ENCODE measurements around the gene CDH11.

CDH11 gene

DNA sequence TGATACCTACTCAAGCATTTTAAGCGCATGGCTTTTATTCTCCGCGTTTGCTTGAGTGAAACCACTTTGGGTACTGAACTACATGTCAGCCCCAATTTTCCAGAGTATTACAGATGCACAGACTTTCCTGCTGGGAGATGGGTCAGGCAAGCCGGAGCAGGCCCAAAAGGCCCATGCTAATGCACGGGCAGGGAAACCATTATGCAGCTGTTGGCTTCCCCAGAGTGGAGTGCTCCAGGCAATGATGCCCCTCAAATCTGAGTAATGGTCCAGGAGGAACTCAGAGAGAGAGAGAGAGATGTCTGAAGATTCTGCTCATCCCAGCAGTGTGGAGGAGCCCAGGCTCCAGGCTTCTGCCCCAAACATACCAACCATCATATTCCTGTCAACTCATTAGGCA is 80.2 kb downstream of the CDH11 start:
- Histone ChIP-seq H4K20me1 (ENCODE audit: control insufficient read depth, insufficient read depth, low read depth, low read length) (no peaks in the 10 kb centered on the region), H3K4me2 (ENCODE audit: low read length) (no peak overlapping the region), H3K27me3 (ENCODE audit: control insufficient read depth, low read length) (no peaks in the 10 kb centered on the region), H3K4me3 (ENCODE audit: low read length) (no peak overlapping the region), H3K36me3 (ENCODE audit: control insufficient read depth, low read length) (no peaks in the 10 kb centered on the region), H3K79me2 (ENCODE audit: control insufficient read depth, low read length) (no peaks in the 10 kb centered on the region), H3K9me2 (replicated peaks; ENCODE audit: control insufficient read depth, low read length) (no peaks in the 10 kb centered on the region), H3F3A (ENCODE audit: control insufficient read depth, insufficient read depth) (no peaks in the 10 kb centered on the region), H3K4me1 (ENCODE audit: control insufficient read depth, low read length) (no peaks in the 10 kb centered on the region), H3K9me3 (ENCODE audit: control insufficient read depth, insufficient read depth, low read length) (no peaks in the 10 kb centered on the region), H3K27ac (ENCODE audit: low read depth, low read length) (no peak overlapping the region)
- TF ChIP-seq EZH2phosphoT487 (IDR thresholded peaks at IDR 0.05; ENCODE audit: borderline replicate concordance, low read length): no peak
- no peak for TF ChIP-seq CTCF (IDR thresholded peaks at IDR 0.05; ENCODE audit: low read depth, low read length, poor library complexity, severe bottlenecking)

- Histone ChIP-seq H3K27ac (ENCODE audit: low read depth, low read length) (no peak overlapping the region), H3K9me3 (ENCODE audit: control insufficient read depth, insufficient read depth, low read length) (no peaks in the 10 kb centered on the region), H4K20me1 (ENCODE audit: control insufficient read depth, insufficient read depth, low read depth, low read length) (no peaks in the 10 kb centered on the region), H3F3A (ENCODE audit: control insufficient read depth, insufficient read depth) (no peaks in the 10 kb centered on the region), H3K4me2 (ENCODE audit: low read length) (no peak overlapping the region), H3K4me1 (ENCODE audit: control insufficient read depth, low read length) (no peaks in the 10 kb centered on the region), H3K27me3 (ENCODE audit: control insufficient read depth, low read length) (no peaks in the 10 kb centered on the region), H3K4me3 (ENCODE audit: low read length) (no peak overlapping the region), H3K79me2 (ENCODE audit: control insufficient read depth, low read length) (no peaks in the 10 kb centered on the region), H3K36me3 (ENCODE audit: control insufficient read depth, low read length) (no peaks in the 10 kb centered on the region), H3K9me2 (replicated peaks; ENCODE audit: control insufficient read depth, low read length) (no peaks in the 10 kb centered on the region)
- TF ChIP-seq CTCF (IDR thresholded peaks at IDR 0.05; ENCODE audit: low read depth, low read length, poor library complexity, severe bottlenecking) (no peak), EZH2phosphoT487 (IDR thresholded peaks at IDR 0.05; ENCODE audit: borderline replicate concordance, low read length) (no peak)
Observed at GRCh38 chr16:65038100-65038499, 83.8 kb downstream of the CDH11 start.

DNA sequence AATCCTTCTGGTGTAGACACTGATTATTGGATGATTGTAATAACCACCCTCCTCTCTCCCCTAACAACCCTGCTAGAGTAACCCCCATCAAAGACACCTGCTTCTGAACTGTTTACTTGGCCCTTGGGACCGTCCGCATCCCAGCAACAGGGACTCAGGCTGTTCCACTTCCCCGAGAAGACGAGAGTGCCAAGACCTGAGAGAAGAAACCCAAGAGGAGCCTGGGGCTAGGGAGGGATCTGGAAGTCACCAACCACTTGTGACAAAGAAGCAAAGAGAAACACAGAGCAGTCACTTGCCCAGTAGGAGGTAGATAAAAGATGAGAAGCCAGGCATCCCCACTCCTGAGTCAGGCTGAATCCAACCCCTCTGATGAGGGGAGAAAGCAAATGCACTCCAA is 84.3 kb downstream of the CDH11 start:
- Histone ChIP-seq H3K36me3 (ENCODE audit: control insufficient read depth, low read length) (no peaks in the 10 kb centered on the region), H4K20me1 (ENCODE audit: control insufficient read depth, insufficient read depth, low read depth, low read length) (no peaks in the 10 kb centered on the region), H3K27me3 (ENCODE audit: control insufficient read depth, low read length) (no peaks in the 10 kb centered on the region), H3K79me2 (ENCODE audit: control insufficient read depth, low read length) (no peaks in the 10 kb centered on the region), H3K27ac (ENCODE audit: low read depth, low read length) (no peak overlapping the region), H3K4me1 (ENCODE audit: control insufficient read depth, low read length) (no peaks in the 10 kb centered on the region), H3K9me3 (ENCODE audit: control insufficient read depth, insufficient read depth, low read length) (no peaks in the 10 kb centered on the region), H3K9me2 (replicated peaks; ENCODE audit: control insufficient read depth, low read length) (no peaks in the 10 kb centered on the region), H3K4me2 (ENCODE audit: low read length) (no peak overlapping the region), H3F3A (ENCODE audit: control insufficient read depth, insufficient read depth) (no peaks in the 10 kb centered on the region), H3K4me3 (ENCODE audit: low read length) (no peak overlapping the region)
- no peak for TF ChIP-seq EZH2phosphoT487 (IDR thresholded peaks at IDR 0.05; ENCODE audit: borderline replicate concordance, low read length)
- TF ChIP-seq CTCF (IDR thresholded peaks at IDR 0.05; ENCODE audit: low read depth, low read length, poor library complexity, severe bottlenecking): no peak

- H3K9me3 ChIP-seq (ENCODE audit: control insufficient read depth, insufficient read depth, low read length): no peaks in the 10 kb centered on the region
- no peaks in the 10 kb centered on the region for H3K27me3 ChIP-seq (ENCODE audit: control insufficient read depth, low read length)
- no peaks in the 10 kb centered on the region for H3K4me1 ChIP-seq (ENCODE audit: control insufficient read depth, low read length)
- no peak overlapping the region for H3K4me3 ChIP-seq (ENCODE audit: low read length)
- H4K20me1 ChIP-seq (ENCODE audit: control insufficient read depth, insufficient read depth, low read depth, low read length): no peaks in the 10 kb centered on the region
- TF ChIP-seq CTCF (IDR thresholded peaks at IDR 0.05; ENCODE audit: low read depth, low read length, poor library complexity, severe bottlenecking): no peak
- TF ChIP-seq EZH2phosphoT487 (IDR thresholded peaks at IDR 0.05; ENCODE audit: borderline replicate concordance, low read length): no peak
- no peaks in the 10 kb centered on the region for H3F3A ChIP-seq (ENCODE audit: control insufficient read depth, insufficient read depth)
- H3K9me2 ChIP-seq (replicated peaks; ENCODE audit: control insufficient read depth, low read length): no peaks in the 10 kb centered on the region
- H3K4me2 ChIP-seq (ENCODE audit: low read length): no peak overlapping the region
- no peaks in the 10 kb centered on the region for H3K36me3 ChIP-seq (ENCODE audit: control insufficient read depth, low read length)
- H3K79me2 ChIP-seq (ENCODE audit: control insufficient read depth, low read length): no peaks in the 10 kb centered on the region
- H3K27ac ChIP-seq (ENCODE audit: low read depth, low read length): no peak overlapping the region
Observed at GRCh38 chr16:65034915-65035314, 86.9 kb downstream of the CDH11 start.

All from DOHH2 (cell line).